ENCODE results near the gene SLC7A8. TPM values are rescaled to one million over a fixed set of nuclear protein-coding genes. Genes with fewer than 3 reads are reported as not detected.

SLC7A8 gene
- total and polyA plus RNA-seq, 2 experiments from 2014 or later, result 117 to 124 TPM

DNA sequence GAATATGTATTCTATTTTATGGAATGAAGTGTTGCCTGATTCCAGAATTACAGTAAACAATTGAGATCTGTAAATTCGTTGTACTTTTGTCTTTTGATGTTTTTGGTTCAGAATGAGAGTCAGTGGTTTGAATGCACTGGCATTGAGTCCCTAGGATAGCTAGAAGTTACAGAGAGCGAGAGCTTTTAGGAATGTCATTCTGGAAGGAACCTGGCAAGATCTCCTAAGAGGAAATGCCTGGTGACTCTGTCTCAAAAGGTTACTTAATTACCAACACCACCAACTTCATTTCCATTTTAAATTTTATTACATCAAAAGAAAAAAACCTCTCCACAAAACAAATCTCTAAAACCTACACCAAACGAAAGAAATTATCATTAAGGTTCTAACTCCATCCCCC is 58.4 kb downstream of the SLC7A8 start (continued):
- TF ChIP-seq, protein P1, sequence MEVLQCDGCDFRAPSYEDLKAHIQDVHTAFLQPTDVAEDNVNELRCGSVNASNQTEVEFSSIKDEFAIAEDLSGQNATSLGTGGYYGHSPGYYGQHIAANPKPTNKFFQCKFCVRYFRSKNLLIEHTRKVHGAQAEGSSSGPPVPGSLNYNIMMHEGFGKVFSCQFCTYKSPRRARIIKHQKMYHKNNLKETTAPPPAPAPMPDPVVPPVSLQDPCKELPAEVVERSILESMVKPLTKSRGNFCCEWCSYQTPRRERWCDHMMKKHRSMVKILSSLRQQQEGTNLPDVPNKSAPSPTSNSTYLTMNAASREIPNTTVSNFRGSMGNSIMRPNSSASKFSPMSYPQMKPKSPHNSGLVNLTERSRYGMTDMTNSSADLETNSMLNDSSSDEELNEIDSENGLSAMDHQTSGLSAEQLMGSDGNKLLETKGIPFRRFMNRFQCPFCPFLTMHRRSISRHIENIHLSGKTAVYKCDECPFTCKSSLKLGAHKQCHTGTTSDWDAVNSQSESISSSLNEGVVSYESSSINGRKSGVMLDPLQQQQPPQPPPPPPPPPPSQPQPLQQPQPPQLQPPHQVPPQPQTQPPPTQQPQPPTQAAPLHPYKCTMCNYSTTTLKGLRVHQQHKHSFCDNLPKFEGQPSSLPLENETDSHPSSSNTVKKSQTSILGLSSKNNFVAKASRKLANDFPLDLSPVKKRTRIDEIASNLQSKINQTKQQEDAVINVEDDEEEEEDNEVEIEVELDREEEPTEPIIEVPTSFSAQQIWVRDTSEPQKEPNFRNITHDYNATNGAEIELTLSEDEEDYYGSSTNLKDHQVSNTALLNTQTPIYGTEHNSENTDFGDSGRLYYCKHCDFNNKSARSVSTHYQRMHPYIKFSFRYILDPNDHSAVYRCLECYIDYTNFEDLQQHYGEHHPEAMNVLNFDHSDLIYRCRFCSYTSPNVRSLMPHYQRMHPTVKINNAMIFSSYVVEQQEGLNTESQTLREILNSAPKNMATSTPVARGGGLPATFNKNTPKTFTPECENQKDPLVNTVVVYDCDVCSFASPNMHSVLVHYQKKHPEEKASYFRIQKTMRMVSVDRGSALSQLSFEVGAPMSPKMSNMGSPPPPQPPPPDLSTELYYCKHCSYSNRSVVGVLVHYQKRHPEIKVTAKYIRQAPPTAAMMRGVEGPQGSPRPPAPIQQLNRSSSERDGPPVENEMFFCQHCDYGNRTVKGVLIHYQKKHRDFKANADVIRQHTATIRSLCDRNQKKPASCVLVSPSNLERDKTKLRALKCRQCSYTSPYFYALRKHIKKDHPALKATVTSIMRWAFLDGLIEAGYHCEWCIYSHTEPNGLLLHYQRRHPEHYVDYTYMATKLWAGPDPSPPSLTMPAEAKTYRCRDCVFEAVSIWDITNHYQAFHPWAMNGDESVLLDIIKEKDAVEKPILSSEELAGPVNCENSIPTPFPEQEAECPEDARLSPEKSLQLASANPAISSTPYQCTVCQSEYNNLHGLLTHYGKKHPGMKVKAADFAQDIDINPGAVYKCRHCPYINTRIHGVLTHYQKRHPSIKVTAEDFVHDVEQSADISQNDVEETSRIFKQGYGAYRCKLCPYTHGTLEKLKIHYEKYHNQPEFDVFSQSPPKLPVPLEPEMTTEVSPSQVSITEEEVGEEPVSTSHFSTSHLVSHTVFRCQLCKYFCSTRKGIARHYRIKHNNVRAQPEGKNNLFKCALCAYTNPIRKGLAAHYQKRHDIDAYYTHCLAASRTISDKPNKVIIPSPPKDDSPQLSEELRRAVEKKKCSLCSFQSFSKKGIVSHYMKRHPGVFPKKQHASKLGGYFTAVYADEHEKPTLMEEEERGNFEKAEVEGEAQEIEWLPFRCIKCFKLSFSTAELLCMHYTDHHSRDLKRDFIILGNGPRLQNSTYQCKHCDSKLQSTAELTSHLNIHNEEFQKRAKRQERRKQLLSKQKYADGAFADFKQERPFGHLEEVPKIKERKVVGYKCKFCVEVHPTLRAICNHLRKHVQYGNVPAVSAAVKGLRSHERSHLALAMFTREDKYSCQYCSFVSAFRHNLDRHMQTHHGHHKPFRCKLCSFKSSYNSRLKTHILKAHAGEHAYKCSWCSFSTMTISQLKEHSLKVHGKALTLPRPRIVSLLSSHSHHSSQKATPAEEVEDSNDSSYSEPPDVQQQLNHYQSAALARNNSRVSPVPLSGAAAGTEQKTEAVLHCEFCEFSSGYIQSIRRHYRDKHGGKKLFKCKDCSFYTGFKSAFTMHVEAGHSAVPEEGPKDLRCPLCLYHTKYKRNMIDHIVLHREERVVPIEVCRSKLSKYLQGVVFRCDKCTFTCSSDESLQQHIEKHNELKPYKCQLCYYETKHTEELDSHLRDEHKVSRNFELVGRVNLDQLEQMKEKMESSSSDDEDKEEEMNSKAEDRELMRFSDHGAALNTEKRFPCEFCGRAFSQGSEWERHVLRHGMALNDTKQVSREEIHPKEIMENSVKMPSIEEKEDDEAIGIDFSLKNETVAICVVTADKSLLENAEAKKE (CRISPR knock-in tag; IDR thresholded peaks at IDR 0.05), result no peak

DNA sequence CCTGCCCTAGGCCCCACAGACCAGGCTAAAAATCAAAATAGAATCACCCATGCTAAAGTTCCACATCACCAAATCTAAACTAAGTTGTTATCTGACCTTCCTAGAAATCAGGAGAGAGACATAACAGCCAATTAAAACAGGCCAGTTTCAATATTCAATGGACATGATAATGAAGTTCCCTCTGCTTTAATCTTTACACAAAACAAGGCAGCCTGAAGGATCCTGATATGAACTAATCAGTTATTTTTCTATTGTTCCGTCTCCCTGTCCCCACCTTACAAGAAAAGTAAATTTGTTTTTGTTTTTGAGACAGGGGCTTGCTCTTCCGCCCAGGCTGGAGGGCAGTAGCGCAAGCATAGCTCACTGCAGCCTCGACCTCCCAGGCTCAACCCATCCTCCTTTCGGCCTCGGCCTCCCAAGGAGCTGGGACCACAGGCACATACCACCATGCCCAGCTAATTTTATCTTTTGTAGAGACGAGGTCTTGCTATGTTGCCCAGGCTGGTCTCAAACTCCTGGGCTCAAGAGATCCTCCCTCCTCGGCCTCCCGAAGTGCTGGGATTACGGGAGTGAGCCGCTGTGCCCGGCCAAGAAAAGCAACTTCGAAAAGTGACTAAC is 59.0 kb downstream of the SLC7A8 start:
- ATAC-seq (no peak), DNase-seq (ENCODE audit: low spot score) (no peak)
- no peak overlapping the region for H3K4me3 Mint-ChIP-seq
- Histone ChIP-seq H2AFZ (no peak overlapping the region), H3K27me3 (ENCODE audit: insufficient read depth) (no peaks in the 10 kb centered on the region), H3K4me3 (no peak overlapping the region), H3K4me1 (ENCODE audit: insufficient read depth) (peaks cover 40% of the 10 kb centered on the region), H3F3A (replicated peaks; ENCODE audit: low read depth) (no peaks in the 10 kb centered on the region; the same call in 1 of the 2 replicates), H3K9me2 (ENCODE audit: insufficient read depth) (no peaks in the 10 kb centered on the region), H3K79me2 (replicated peaks; ENCODE audit: insufficient read depth) (no peaks in the 10 kb centered on the region), H4K20me1 (replicated peaks; ENCODE audit: insufficient read depth) (no peaks in the 10 kb centered on the region), H3K4me2 (no peak overlapping the region), H3K27ac (ENCODE audit: low read depth) (no peak overlapping the region), H3K36me3 (ENCODE audit: insufficient read depth) (no peaks in the 10 kb centered on the region)
- peaks cover 55% of the 10 kb centered on the region for H3K4me1 Mint-ChIP-seq
- H3K27me3 Mint-ChIP-seq (ENCODE audit: insufficient read depth, low read depth, poor library complexity), result peaks cover 19% of the 10 kb centered on the region
- H3K27ac Mint-ChIP-seq, result no peak overlapping the region; the same call in 1 of the 2 replicates
- H3K9me3 Mint-ChIP-seq, result no peaks in the 10 kb centered on the region; the same call in 2 of the 3 replicates
- H3K36me3 Mint-ChIP-seq (ENCODE audit: low read depth), result peaks cover 24% of the 10 kb centered on the region
- TF ChIP-seq, protein P2, sequence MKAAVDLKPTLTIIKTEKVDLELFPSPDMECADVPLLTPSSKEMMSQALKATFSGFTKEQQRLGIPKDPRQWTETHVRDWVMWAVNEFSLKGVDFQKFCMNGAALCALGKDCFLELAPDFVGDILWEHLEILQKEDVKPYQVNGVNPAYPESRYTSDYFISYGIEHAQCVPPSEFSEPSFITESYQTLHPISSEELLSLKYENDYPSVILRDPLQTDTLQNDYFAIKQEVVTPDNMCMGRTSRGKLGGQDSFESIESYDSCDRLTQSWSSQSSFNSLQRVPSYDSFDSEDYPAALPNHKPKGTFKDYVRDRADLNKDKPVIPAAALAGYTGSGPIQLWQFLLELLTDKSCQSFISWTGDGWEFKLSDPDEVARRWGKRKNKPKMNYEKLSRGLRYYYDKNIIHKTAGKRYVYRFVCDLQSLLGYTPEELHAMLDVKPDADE (IDR thresholded peaks at IDR 0.05), result no peak
- TF ChIP-seq EZH2phosphoT487 (IDR thresholded peaks at IDR 0.05; ENCODE audit: unreplicated experiment) (no peak), ZNF114 (CRISPR knock-in tag; IDR thresholded peaks at IDR 0.05) (no peak), STAT1 (IDR thresholded peaks at IDR 0.05; ENCODE audit: unreplicated experiment) (no peak)
- TF ChIP-seq, protein P3, sequence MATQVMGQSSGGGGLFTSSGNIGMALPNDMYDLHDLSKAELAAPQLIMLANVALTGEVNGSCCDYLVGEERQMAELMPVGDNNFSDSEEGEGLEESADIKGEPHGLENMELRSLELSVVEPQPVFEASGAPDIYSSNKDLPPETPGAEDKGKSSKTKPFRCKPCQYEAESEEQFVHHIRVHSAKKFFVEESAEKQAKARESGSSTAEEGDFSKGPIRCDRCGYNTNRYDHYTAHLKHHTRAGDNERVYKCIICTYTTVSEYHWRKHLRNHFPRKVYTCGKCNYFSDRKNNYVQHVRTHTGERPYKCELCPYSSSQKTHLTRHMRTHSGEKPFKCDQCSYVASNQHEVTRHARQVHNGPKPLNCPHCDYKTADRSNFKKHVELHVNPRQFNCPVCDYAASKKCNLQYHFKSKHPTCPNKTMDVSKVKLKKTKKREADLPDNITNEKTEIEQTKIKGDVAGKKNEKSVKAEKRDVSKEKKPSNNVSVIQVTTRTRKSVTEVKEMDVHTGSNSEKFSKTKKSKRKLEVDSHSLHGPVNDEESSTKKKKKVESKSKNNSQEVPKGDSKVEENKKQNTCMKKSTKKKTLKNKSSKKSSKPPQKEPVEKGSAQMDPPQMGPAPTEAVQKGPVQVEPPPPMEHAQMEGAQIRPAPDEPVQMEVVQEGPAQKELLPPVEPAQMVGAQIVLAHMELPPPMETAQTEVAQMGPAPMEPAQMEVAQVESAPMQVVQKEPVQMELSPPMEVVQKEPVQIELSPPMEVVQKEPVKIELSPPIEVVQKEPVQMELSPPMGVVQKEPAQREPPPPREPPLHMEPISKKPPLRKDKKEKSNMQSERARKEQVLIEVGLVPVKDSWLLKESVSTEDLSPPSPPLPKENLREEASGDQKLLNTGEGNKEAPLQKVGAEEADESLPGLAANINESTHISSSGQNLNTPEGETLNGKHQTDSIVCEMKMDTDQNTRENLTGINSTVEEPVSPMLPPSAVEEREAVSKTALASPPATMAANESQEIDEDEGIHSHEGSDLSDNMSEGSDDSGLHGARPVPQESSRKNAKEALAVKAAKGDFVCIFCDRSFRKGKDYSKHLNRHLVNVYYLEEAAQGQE (IDR thresholded peaks at IDR 0.05; ENCODE audit: unreplicated experiment), result no peak
- TF ChIP-seq, protein P4, sequence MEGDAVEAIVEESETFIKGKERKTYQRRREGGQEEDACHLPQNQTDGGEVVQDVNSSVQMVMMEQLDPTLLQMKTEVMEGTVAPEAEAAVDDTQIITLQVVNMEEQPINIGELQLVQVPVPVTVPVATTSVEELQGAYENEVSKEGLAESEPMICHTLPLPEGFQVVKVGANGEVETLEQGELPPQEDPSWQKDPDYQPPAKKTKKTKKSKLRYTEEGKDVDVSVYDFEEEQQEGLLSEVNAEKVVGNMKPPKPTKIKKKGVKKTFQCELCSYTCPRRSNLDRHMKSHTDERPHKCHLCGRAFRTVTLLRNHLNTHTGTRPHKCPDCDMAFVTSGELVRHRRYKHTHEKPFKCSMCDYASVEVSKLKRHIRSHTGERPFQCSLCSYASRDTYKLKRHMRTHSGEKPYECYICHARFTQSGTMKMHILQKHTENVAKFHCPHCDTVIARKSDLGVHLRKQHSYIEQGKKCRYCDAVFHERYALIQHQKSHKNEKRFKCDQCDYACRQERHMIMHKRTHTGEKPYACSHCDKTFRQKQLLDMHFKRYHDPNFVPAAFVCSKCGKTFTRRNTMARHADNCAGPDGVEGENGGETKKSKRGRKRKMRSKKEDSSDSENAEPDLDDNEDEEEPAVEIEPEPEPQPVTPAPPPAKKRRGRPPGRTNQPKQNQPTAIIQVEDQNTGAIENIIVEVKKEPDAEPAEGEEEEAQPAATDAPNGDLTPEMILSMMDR (conservative IDR thresholded peaks at IDR 0.05; ENCODE audit: low read depth in 2 of 2), result no peak
